CD4-positive, alpha-beta T cell treated with Interleukin-15 for 1 hour (primary cell): ENCODE data around the gene FLNB.

Experiments used
- DNase-seq: peaks from one replicate; pipeline ENCODE4 v3.0.0-alpha.2; 2020

Gene FLNB

DNA sequence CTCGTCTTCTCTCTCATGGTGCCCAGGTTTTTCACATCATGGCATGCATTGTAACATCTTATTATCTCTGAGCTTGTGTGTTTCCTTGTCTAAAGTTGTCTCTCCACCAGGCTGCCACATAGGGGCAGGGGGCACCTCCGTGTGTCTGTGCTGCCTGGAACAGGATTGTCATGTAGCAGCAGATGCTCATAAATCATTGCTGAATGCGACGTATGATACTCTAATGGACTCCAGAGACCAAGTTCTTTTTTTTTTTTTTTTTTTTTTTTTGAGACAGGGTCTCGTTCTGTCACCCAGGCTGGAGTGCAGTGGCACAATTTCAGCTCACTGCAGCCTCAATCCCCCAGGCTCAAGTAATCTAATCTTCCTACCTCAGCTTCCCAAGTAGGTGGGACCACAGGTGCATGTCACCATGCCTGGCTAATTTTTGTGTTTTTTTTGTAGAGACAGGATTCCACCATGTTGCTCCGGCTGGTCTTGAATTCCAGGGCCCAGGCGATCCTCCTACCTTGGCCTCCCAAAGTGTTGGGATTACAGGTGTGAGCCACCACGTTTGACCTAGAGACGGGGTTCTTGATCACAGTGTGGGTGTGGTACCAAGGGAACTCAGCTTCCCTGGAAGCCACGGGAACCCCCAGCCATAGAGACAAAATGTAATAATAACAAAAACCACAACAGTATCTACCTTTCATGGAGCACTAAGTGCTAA, 207.2 kb downstream of the FLNB start:
- DNase-seq, result no peak

DNA sequence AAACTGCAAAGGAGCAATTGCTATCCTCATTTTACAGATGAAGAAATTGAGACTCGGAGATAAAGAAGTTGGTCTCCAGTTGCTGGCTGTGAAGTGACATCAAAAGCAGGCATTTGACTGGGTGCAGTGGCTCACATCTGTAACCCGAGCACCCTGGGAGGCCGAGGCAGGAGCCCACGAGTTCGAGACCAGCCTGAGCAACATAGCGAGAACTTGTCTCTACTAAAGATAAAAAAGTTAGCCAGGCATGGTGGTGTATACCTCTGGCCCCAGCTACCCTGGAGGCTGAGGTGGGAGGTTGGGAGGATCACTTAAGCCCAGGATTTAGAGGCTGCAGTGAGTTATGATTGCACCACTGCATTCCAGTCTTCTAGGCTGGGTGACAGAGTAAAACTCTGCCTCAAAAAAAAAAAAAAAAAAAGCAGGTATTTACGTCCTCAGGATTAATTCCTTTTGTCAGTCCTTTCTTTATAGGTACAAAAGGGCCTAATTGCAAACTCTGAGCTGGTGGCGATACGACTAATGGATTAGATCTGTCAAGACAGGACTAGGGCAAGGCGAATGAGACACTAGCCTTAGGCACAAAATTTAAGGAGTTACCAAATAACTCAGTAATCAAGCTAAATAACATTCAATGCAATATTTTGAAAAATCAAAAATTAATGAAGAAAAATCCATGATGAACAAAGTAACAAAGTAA, 208.4 kb downstream of the FLNB start:
- DNase-seq, result no peak

DNA sequence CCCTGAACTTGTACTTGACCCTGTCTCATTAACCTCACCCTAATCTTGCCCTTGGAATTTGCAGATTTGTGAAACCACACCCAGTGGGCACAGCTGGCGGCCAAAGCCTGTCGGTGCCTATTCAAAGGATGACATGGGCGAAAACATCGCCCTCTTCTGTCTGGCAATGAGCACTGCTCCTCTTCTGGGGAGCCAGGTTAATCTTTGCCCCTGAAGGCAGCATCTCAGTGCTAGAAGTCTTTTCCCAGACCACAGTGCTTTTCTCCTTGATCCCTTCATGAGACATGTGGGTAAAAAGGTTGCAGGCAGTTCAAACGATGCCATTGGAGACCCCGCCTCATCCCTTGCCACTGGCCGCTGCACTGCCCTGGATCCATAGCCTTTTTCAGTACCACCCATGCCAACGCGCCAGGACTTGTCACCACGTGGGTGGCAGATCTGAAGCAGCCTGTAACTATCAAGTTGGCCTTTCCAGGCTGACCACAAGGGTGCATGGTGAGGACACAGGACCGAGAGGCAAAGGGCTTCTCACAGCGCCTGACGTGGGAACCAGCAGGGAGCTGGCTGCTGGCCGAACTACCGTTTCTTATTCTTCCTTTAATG, 209.1 kb downstream of the FLNB start:
- peak; percentile 67 for DNase-seq

DNA sequence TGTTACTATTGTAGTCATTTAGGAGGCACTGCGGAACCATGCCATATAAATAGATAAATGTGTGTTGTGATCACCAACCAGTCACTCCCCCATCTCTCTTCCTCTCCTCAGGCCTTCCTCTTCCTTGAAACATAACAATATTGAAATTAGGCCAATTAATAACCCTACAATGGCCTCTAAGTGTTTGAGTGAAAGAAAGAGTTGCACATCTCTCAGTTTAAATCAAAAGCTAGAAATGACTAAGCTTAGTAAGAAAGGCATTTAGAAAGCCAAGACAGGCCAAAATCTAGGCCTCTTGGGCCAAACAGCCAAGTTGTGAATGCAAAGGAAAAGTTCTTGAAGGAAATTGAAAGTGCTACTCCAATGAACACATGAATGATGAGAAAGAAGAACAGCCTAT, 210.7 kb downstream of the FLNB start:
- DNase-seq, result no peak
